Loucy (cell line): ENCODE data around the gene MYCBP2.
A peak's percentile ranks its signal among the peaks of the same experiment; 100 is the strongest.

Experiments
- H2AFZ ChIP-seq: fragments of 200-600 bp; sonication (generic); 2 replicates; pipeline ENCODE4 v1.6.0; 2016; ENCODE audit warnings: antibody characterized with exemption, mild to moderate bottlenecking, low read length, moderate library complexity
- H3F3A ChIP-seq: fragments of 200-600 bp; 2 replicates; pipeline ENCODE4 v1.6.0; 2016; ENCODE audit warnings: antibody characterized with exemption, low read depth, mild to moderate bottlenecking
- H3K27me3 ChIP-seq: fragments of 200-600 bp; sonication (generic); 2 replicates; pipeline ENCODE4 v1.6.1; 2014; ENCODE audit warnings: low read length, mild to moderate bottlenecking; ENCODE audit not compliant: insufficient read depth, poor library complexity, severe bottlenecking
- H3K36me3 ChIP-seq: fragments of 200-600 bp; sonication (generic); 2 replicates; pipeline ENCODE4 v1.6.1; 2016; ENCODE audit warnings: low read length; ENCODE audit not compliant: insufficient read depth
- H3K4me1 ChIP-seq: fragments of 200-600 bp; sonication (generic); 2 replicates; pipeline ENCODE4 v1.5.1; 2014; ENCODE audit warnings: low read length, mild to moderate bottlenecking; ENCODE audit not compliant: insufficient read depth, poor library complexity, severe bottlenecking
- H3K4me2 ChIP-seq: fragments of 200-600 bp; sonication (generic); 2 replicates; pipeline ENCODE4 v1.6.0; 2014; ENCODE audit warnings: antibody characterized with exemption, low read length, low read depth, mild to moderate bottlenecking; ENCODE audit not compliant: poor library complexity, severe bottlenecking
- H3K4me3 ChIP-seq: fragments of 200-600 bp; sonication (generic); 2 replicates; pipeline ENCODE4 v1.5.1; 2014; ENCODE audit warnings: low read length, mild to moderate bottlenecking, mixed read lengths; ENCODE audit not compliant: poor library complexity, severe bottlenecking
- H3K79me2 ChIP-seq: fragments of 200-600 bp; sonication (generic); 2 replicates; pipeline ENCODE4 v1.6.1; 2014; ENCODE audit warnings: low read length; ENCODE audit not compliant: insufficient read depth
- H3K9ac ChIP-seq: fragments of 200-600 bp; sonication (generic); 2 replicates; pipeline ENCODE4 v1.6.0; 2014; ENCODE audit warnings: mild to moderate bottlenecking, low read depth, low read length, moderate library complexity; ENCODE audit not compliant: poor library complexity, severe bottlenecking
- H3K9me2 ChIP-seq: fragments of 200-600 bp; sonication (generic); replicated peaks from 2 replicates; pipeline ENCODE4 v1.6.1; 2016; ENCODE audit warnings: low read depth, low read length, mixed read lengths
- H3K9me3 ChIP-seq: fragments of 200-600 bp; sonication (generic); 2 replicates; pipeline ENCODE4 v1.6.1; 2014; ENCODE audit warnings: mild to moderate bottlenecking, antibody characterized with exemption, low read length, low read depth; ENCODE audit not compliant: insufficient read depth
- H4K20me1 ChIP-seq: fragments of 200-600 bp; sonication (generic); 2 replicates; pipeline ENCODE4 v1.6.0; 2014; ENCODE audit warnings: antibody characterized with exemption, low read length, mild to moderate bottlenecking; ENCODE audit not compliant: insufficient read depth, poor library complexity, severe bottlenecking
- CTCF ChIP-seq: fragments of 200-600 bp; sonication (generic); conservative IDR thresholded peaks from 2 replicates; pipeline ENCODE4 v1.5.1; 2014; ENCODE audit warnings: mild to moderate bottlenecking, antibody characterized with exemption, low read length
- EZH2phosphoT487 ChIP-seq: fragments of 200-600 bp; IDR thresholded peaks from 2 replicates; pipeline ENCODE4 v1.6.1; 2018; ENCODE audit warnings: antibody characterized with exemption, mild to moderate bottlenecking, moderate library complexity, borderline replicate concordance

Gene MYCBP2

DNA sequence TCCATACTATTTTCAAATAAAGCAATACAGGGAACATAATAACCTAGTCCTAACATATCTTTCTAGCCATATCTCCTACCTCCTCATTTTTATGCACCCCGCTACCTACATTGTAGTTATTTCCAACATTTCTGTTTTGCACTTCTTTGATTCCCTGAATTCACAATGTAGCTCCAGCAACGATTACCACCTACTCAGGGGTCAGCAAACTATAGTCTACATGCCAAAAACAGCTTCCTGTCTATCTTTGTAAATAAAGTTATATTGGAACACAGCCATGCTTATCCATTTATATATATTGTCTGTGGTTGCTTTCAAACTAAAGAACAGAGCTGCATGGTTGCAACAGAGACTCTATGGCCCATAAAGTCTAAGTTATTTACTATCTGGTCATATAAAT, 16.7 kb downstream of the MYCBP2 start:
- no peaks in the 10 kb centered on the region for H3K27me3 ChIP-seq
- peaks cover 98% of the 10 kb centered on the region for H3K79me2 ChIP-seq
- peak overlapping the region; percentile 5 for H3K4me2 ChIP-seq
- no peaks in the 10 kb centered on the region for H3K9me3 ChIP-seq
- TF ChIP-seq EZH2phosphoT487 (no peak), CTCF (no peak)
- no peaks in the 10 kb centered on the region for H3K9me2 ChIP-seq
- peaks cover 40% of the 10 kb centered on the region for H3K4me1 ChIP-seq
- no peak overlapping the region for H2AFZ ChIP-seq
- no peak overlapping the region for H3K9ac ChIP-seq
- no peak overlapping the region for H3K4me3 ChIP-seq
- H4K20me1 ChIP-seq, result peaks cover 70% of the 10 kb centered on the region
- no peaks in the 10 kb centered on the region for H3F3A ChIP-seq
- H3K36me3 ChIP-seq, result no peaks in the 10 kb centered on the region

GRCh38 chr13:77309254-77309653, 17.6 kb downstream of the MYCBP2 start:
- Histone ChIP-seq H4K20me1 (peaks cover 63% of the 10 kb centered on the region), H3K4me1 (peaks cover 35% of the 10 kb centered on the region), H2AFZ (no peak overlapping the region), H3K9me2 (no peaks in the 10 kb centered on the region), H3K9ac (no peak overlapping the region), H3K27me3 (no peaks in the 10 kb centered on the region), H3K4me3 (peak overlapping the region; percentile 13), H3F3A (no peaks in the 10 kb centered on the region), H3K9me3 (no peaks in the 10 kb centered on the region), H3K4me2 (peak overlapping the region; percentile 2), H3K36me3 (no peaks in the 10 kb centered on the region), H3K79me2 (peaks cover 97% of the 10 kb centered on the region)
- no peak for TF ChIP-seq CTCF
- no peak for TF ChIP-seq EZH2phosphoT487

DNA sequence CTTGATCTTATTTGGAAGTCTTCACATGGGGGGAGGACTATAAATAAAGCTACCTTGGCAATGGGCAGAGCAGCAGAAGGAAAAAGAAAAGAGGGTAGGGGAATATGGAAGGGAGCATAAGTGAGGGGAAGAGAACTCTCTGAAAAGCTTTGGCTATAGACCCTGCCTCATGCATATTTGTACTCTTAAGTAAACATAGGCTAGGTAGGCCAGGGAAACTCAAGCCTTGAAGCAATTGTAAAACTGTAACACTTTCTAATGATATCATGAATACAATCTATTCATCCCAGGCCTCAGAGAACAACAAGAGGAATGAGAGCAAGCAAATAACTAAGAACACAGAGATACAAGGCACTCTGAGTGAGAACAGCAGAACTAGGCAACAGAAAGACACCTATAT, 20.4 kb downstream of the MYCBP2 start:
- Histone ChIP-seq H3K4me3 (no peak overlapping the region), H3F3A (no peaks in the 10 kb centered on the region), H3K27me3 (no peaks in the 10 kb centered on the region), H3K9ac (no peak overlapping the region), H3K9me2 (no peaks in the 10 kb centered on the region), H4K20me1 (peaks cover 62% of the 10 kb centered on the region), H2AFZ (no peak overlapping the region), H3K9me3 (no peaks in the 10 kb centered on the region), H3K79me2 (peaks cover 97% of the 10 kb centered on the region), H3K4me1 (peaks cover 32% of the 10 kb centered on the region), H3K36me3 (no peaks in the 10 kb centered on the region), H3K4me2 (no peak overlapping the region)
- TF ChIP-seq CTCF (no peak), EZH2phosphoT487 (no peak)
